HL-60 (cell line): Measurements from ENCODE around the gene TACR2.

Experiments used
- CTCF ChIP-seq: IDR thresholded peaks from one replicate; pipeline ENCODE4 v1.5.1; 2011; ENCODE audit warnings: low read length, control low read depth, inconsistent platforms; ENCODE audit not compliant: insufficient read depth
- GABPA ChIP-seq: IDR thresholded peaks from 2 replicates; pipeline ENCODE4 v1.6.1; 2012; ENCODE audit warnings: low read depth

- peak; percentile 99 for TF ChIP-seq CTCF
- no peak for TF ChIP-seq GABPA
These were observed 24.2 kb downstream of the TACR2 start for GRCh38 chr10:69392481-69393000.
